ENCODE data around the gene KLF11. TPM values are rescaled to one million over a fixed set of nuclear protein-coding genes. Genes with fewer than 3 reads are reported as not detected.

The KLF11 gene
- total and polyA plus RNA-seq, 2 of the 8 experiments (the other 6 are each of a cell fraction or from before 2014, with no cell fraction given): 6.4 to 10.1 TPM

- no peak overlapping the region for H3K27ac ChIP-seq (ENCODE audit: low read depth, low read length)
- 12% methylated on average over 42 of the region's 54 CpGs; no CpG with 5 or more reads in 1 of the 2 experiments for WGBS, 2 experiments (ENCODE audit: extremely low coverage in 1 of 2, insufficient coverage in 1 of 2, insufficient read length in 1 of 2, insufficient replicate concordance in 2 of 2, low coverage in 1 of 2, low lambda C conversion rate in 2 of 2, missing lambda C conversion rate in 1 of 2)
- peaks cover 0 to 4% (median under 1%) of the 10 kb centered on the region in 4 experiments; a peak in 1 of 8 replicates for H3K36me3 ChIP-seq (ENCODE audit: control insufficient read depth in 2 of 4, insufficient read depth in 4 of 4, low read length in 3 of 4)
- H4K5ac ChIP-seq (ENCODE audit: insufficient read length, low read depth, low read length): peak overlapping the region; percentile 6
- FAIRE-seq (no peak), DNase-seq (ENCODE audit: low read depth in 1 of 2, low spot score in 2 of 2) (peak in 1 of 2 experiments; percentile 74)
- H3K4me1 ChIP-seq (replicated peaks in 1 of 4; ENCODE audit: control insufficient read depth in 3 of 4, insufficient read depth in 4 of 4, low read length in 3 of 4): peaks cover 0 to 5% (median 2%) of the 10 kb centered on the region in 4 experiments; a peak in 3 of 7 replicates
- peak overlapping the region in 3 of 4 experiments; percentile 23 to 82 (median 29); a peak in 5 of 7 replicates for H3K9ac ChIP-seq (replicated peaks in 1 of 4; ENCODE audit: extremely low read depth in 1 of 4, low read depth in 3 of 4, low read length in 3 of 4)
- H2AFZ ChIP-seq (ENCODE audit: low read length): peak overlapping the region; percentile 94
- H3K23me2 ChIP-seq (ENCODE audit: low read depth, low read length): peaks cover 8% of the 10 kb centered on the region; the same call in 1 of the 2 replicates
- H3K4me2 ChIP-seq (ENCODE audit: insufficient read depth in 1 of 2, low read depth in 2 of 2, low read length in 2 of 2): peak overlapping the region; percentile 90 to 98
- H3K56ac ChIP-seq (replicated peaks; ENCODE audit: insufficient read length, low read depth, low read length): peak overlapping the region; percentile 35
- no peak overlapping the region for H2BK5ac ChIP-seq (ENCODE audit: low read depth, low read length)
- CTCF ChIA-PET (ENCODE audit: partially characterized antibody): interaction anchor here (0.6 to 1.9 kb wide), 8 partner anchors 10 to 199 kb away, joined by 3 to 11 read pairs (median 4); partner anchors contain the start of gene TAF1B
- H2BK120ac ChIP-seq (replicated peaks; ENCODE audit: low read depth, low read length): no peak overlapping the region
- H3K18ac ChIP-seq (ENCODE audit: extremely low read depth, low read length): peak overlapping the region; percentile 71
- H3K14ac ChIP-seq (ENCODE audit: insufficient read length): no peak overlapping the region
- peaks cover 0 to 3% of the 10 kb centered on the region in 2 experiments for H4K20me1 ChIP-seq (replicated peaks in 1 of 2; ENCODE audit: control insufficient read depth in 1 of 2, insufficient read depth in 2 of 2, low read length in 2 of 2)
- no peak overlapping the region for H2AK5ac ChIP-seq (ENCODE audit: low read depth, low read length)
- H3K23ac ChIP-seq (ENCODE audit: insufficient read length): no peak overlapping the region
- peaks cover 0 to 8% of the 10 kb centered on the region in 2 experiments; a peak in 1 of 4 replicates for H3K9me3 ChIP-seq (ENCODE audit: insufficient read depth in 2 of 2, low read depth in 1 of 2, low read length in 1 of 2)
- no peak overlapping the region for H4K91ac ChIP-seq (replicated peaks; ENCODE audit: insufficient read length, low read length)
- POLR2A ChIA-PET (ENCODE audit: partially characterized antibody): interaction anchor here (0.8 to 4.2 kb wide), 15 partner anchors 8 to 199 kb away, joined by 3 to 32 read pairs (median 4); partner anchors contain the start of gene TAF1B
- no peaks in the 10 kb centered on the region for H3K79me2 ChIP-seq (ENCODE audit: control insufficient read depth in 1 of 2, insufficient read depth in 2 of 2, low read length in 2 of 2)
- no peak overlapping the region for H2BK20ac ChIP-seq (ENCODE audit: low read length)
- H3K4ac ChIP-seq (replicated peaks; ENCODE audit: insufficient read length, low read depth, low read length): peak overlapping the region; percentile 63
- H2BK15ac ChIP-seq (ENCODE audit: low read length): no peak overlapping the region
- H3K4me3 ChIP-seq (ENCODE audit: extremely low read depth in 1 of 4, insufficient read depth in 2 of 4, low read depth in 3 of 4, low read length in 4 of 4): peak overlapping the region; percentile 49 to 72 (median 54)
- H4K8ac ChIP-seq (ENCODE audit: extremely low read depth, insufficient read depth, low read length): peak overlapping the region; percentile 75
- peaks cover 0 to 26% (median 18%) of the 10 kb centered on the region in 4 experiments; a peak in 6 of 7 replicates for H3K27me3 ChIP-seq (replicated peaks in 1 of 4; ENCODE audit: control insufficient read depth in 3 of 4, extremely low read depth in 1 of 4, insufficient read depth in 3 of 4, low read length in 3 of 4)
- peak overlapping the region; percentile 23; the same call in 1 of the 2 replicates for H2BK12ac ChIP-seq (ENCODE audit: low read depth, low read length)
- H3K79me1 ChIP-seq (ENCODE audit: low read depth, low read length): no peaks in the 10 kb centered on the region; the same call in 1 of the 2 replicates
- TF ChIP-seq ASH2L (IDR thresholded peaks at IDR 0.05; ENCODE audit: low read length) (peak; percentile 15), JUN (IDR thresholded peaks at IDR 0.05; ENCODE audit: low read depth, low read length) (no peak), GTF2F1 (IDR thresholded peaks at IDR 0.05; ENCODE audit: borderline replicate concordance, low read depth, low read length) (no peak), EZH2 (IDR thresholded peaks at IDR 0.05; ENCODE audit: low read depth, low read length, severe bottlenecking) (peak; percentile 24), RNF2 (IDR thresholded peaks at IDR 0.05; ENCODE audit: borderline replicate concordance, low read depth, low read length, missing control alignments, poor library complexity, severe bottlenecking) (no peak), SAP30 (IDR thresholded peaks at IDR 0.05; ENCODE audit: insufficient read depth, insufficient replicate concordance, low read length) (no peak), CBX8 (IDR thresholded peaks at IDR 0.05; ENCODE audit: borderline replicate concordance, low read depth, low read length) (no peak), RBBP5 (IDR thresholded peaks at IDR 0.05; ENCODE audit: borderline replicate concordance, low read depth, low read length) (no peak; the same call in 1 of the 2 replicates), CEBPB (IDR thresholded peaks at IDR 0.05; ENCODE audit: low read depth, low read length) (no peak), SP1 (IDR thresholded peaks at IDR 0.05; ENCODE audit: low read depth, low read length) (peak; percentile 53; the same call in 1 of the 2 replicates)
Measured at GRCh38 chr2:10042301-10043161, 819 bp upstream of the KLF11 start.
